Caco-2 (cell line): ENCODE measurements around the gene PLK1. TPM values are rescaled to one million over a fixed set of nuclear protein-coding genes. Genes with fewer than 3 reads are reported as not detected.

Experiments
- BruUV-seq: library from RNA; stranded (reverse); fragments of 400-500 nt; replicated peaks from 2 replicates; lab custom pipeline; 2021; lab: Mats Ljungman, UMichigan
- CTCF ChIA-PET: fragments of 300-600 bp; sonication (Branson Sonifier 250); formaldehyde crosslinking; loops from one replicate; lab custom pipeline; 2022; ENCODE audit warnings: antibody characterized with exemption; lab: Charles Lee
- POLR2A ChIA-PET: fragments of 300-600 bp; sonication (Branson Sonifier 250); formaldehyde crosslinking; loops from one replicate; lab custom pipeline; 2022; ENCODE audit warnings: antibody characterized with exemption; lab: Charles Lee
- DNase-seq, 2 experiments: peaks; one replicate each; pipeline versions ENCODE4 v3.0.0 to v3.0.0-alpha.2; 2020 to 2022
- H3K27me3 ChIP-seq: replicated peaks from 2 replicates; pipeline ENCODE4 v1.6.0; 2011; ENCODE audit warnings: low read length; ENCODE audit not compliant: control insufficient read depth, insufficient read depth
- H3K36me3 ChIP-seq: 2 replicates; pipeline ENCODE4 v1.5.1; 2011; ENCODE audit warnings: low read length; ENCODE audit not compliant: control insufficient read depth, insufficient read depth
- H3K4me1 ChIP-seq: fragments of 250-450 bp; sonication (Bioruptor Pico); 2 replicates; pipeline ENCODE4 v1.5.1; 2020; ENCODE audit warnings: mild to moderate bottlenecking
- H3K4me3 ChIP-seq: 2 replicates; pipeline ENCODE4 v1.5.1; 2011; ENCODE audit warnings: low read depth, mild to moderate bottlenecking, control low read depth, low read length
- H3K9me3 ChIP-seq: fragments of 250-450 bp; sonication (Bioruptor Pico); 2 replicates; pipeline ENCODE4 v1.5.1; 2020; ENCODE audit warnings: mild to moderate bottlenecking, moderate library complexity
- H3K27ac Mint-ChIP-seq: one replicate; pipeline ENCODE4 v1.8.0; 2022; ENCODE audit warnings: mixed read lengths; ENCODE audit not compliant: unreplicated experiment
- H3K27me3 Mint-ChIP-seq: one replicate; pipeline ENCODE4 v1.8.0; 2022; ENCODE audit warnings: mixed read lengths; ENCODE audit not compliant: insufficient read depth, unreplicated experiment
- H3K36me3 Mint-ChIP-seq: one replicate; pipeline ENCODE4 v1.8.0; 2022; ENCODE audit warnings: mild to moderate bottlenecking, mixed read lengths; ENCODE audit not compliant: insufficient read depth, unreplicated experiment
- H3K4me1 Mint-ChIP-seq: one replicate; pipeline ENCODE4 v1.8.0; 2022; ENCODE audit warnings: low read depth, mixed read lengths; ENCODE audit not compliant: unreplicated experiment
- H3K4me3 Mint-ChIP-seq: one replicate; pipeline ENCODE4 v1.8.0; 2022; ENCODE audit warnings: mild to moderate bottlenecking, moderate library complexity, mixed read lengths; ENCODE audit not compliant: unreplicated experiment
- H3K9me3 Mint-ChIP-seq: one replicate; pipeline ENCODE4 v1.8.0; 2022; ENCODE audit warnings: mixed read lengths; ENCODE audit not compliant: unreplicated experiment
- CTCF ChIP-seq, 2 experiments: fragments of 200-600 bp in 1 of 2; IDR thresholded peaks; 1 replicate in 1 of 2; 2 replicates in 1 of 2; pipeline versions ENCODE4 v1.5.1 to v1.8.0; 2011 to 2022; ENCODE audit warnings: antibody characterized with exemption in 1 of 2, control low read depth in 1 of 2, inconsistent platforms in 1 of 2, low read depth in 1 of 2, low read length in 1 of 2, mild to moderate bottlenecking in 1 of 2, moderate library complexity in 1 of 2; ENCODE audit not compliant: insufficient read depth in 1 of 2, severe bottlenecking in 1 of 2, unreplicated experiment in 1 of 2
- intact Hi-C: fragments of 100-400 bp; cut with micrococcal nuclease; formaldehyde crosslinking; loops from one replicate; pipeline ENCODE4 v1.10.0; 2022; ENCODE audit not compliant: unreplicated experiment
- total RNA-seq: library from RNA; stranded (reverse); gene quantifications from 2 replicates; pipeline ENCODE4 v1.2.3, GENCODE V29; 2022

PLK1 gene
- total RNA-seq, 1 experiment from 2014 or later: 114 TPM

DNA sequence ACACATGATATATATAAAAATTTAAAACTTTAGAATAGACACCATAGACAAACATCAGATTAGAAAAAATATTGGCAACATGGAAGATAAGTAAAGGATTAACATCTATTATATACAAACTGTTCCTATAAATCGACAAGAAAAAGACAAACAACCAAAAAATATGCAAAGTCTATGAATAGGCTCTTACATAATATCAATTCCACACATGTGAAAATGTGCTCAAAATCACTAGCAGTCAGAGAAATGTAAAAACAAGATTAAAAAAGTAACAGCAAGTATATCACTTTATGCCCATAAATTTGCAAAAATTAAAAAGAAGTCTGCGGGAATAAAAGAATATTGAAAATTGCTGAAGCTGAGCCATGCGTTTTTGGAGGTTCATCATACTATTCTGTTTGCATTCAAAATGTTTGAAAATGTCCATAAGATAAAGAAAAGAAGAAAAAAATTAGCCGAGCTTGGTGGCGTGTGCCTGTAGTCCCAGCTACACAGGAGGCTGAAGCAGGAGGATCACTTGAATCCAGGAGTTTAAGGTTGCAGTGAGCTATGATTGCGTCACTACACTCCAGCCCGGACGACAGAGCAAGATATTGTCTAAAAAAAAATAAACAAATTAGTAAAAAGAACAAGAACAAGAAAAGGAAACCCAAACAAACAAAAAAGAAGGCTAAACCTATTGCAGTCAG is 45.6 kb downstream of the PLK1 start:
- Mint-ChIP-seq H3K27ac (no peak overlapping the region), H3K9me3 (peaks cover 11% of the 10 kb centered on the region), H3K4me1 (peaks cover 6% of the 10 kb centered on the region), H3K27me3 (no peaks in the 10 kb centered on the region), H3K36me3 (no peaks in the 10 kb centered on the region), H3K4me3 (no peak overlapping the region)
- H3K9me3 ChIP-seq: no peaks in the 10 kb centered on the region
- no peaks in the 10 kb centered on the region for H3K4me1 ChIP-seq
- ChIA-PET POLR2A (interaction anchor here (0.5 kb wide), 1 partner anchor 162 kb away, joined by 3 read pairs; no protein-coding TSS in a partner anchor), CTCF (no interaction called here)
- DNase-seq: no peak
- no peak overlapping the region for H3K4me3 ChIP-seq
- intact Hi-C loops: no loop called here
- no peak for TF ChIP-seq CTCF (IDR thresholded peaks at IDR 0.05; ENCODE audit: insufficient read depth in 1 of 2, low read depth in 1 of 2, low read length in 1 of 2, severe bottlenecking in 1 of 2, unreplicated experiment in 1 of 2)
- no TSS peak for BruUV-seq
- H3K36me3 ChIP-seq: no peaks in the 10 kb centered on the region
- no peaks in the 10 kb centered on the region for H3K27me3 ChIP-seq

DNA sequence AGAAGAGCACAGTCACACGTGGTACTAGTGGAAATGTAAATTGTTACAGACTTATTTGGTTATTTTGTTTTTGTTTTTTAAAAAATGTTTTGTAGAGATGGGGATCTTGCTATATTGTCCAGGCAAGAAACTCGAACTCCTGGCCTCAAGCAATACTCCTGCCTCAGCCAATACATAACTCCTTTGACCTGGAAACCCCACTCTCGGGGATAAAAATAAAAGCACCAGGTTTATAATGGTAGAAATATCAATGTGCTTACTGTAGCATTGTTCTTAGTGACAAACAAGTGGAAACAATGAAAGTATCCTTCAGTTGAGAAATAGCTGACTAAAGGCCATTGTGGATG is 46.1 kb downstream of the PLK1 start:
- Histone ChIP-seq H3K4me1 (no peaks in the 10 kb centered on the region), H3K36me3 (no peaks in the 10 kb centered on the region), H3K4me3 (no peak overlapping the region), H3K9me3 (no peaks in the 10 kb centered on the region), H3K27me3 (no peaks in the 10 kb centered on the region)
- no peak overlapping the region for H3K4me3 Mint-ChIP-seq
- H3K36me3 Mint-ChIP-seq: no peaks in the 10 kb centered on the region
- ChIA-PET POLR2A (no interaction called here), CTCF (no interaction called here)
- H3K27me3 Mint-ChIP-seq: no peaks in the 10 kb centered on the region
- no TSS peak for BruUV-seq
- no peak overlapping the region for H3K27ac Mint-ChIP-seq
- TF ChIP-seq CTCF (IDR thresholded peaks at IDR 0.05; ENCODE audit: insufficient read depth in 1 of 2, low read depth in 1 of 2, low read length in 1 of 2, severe bottlenecking in 1 of 2, unreplicated experiment in 1 of 2): no peak
- intact Hi-C loops: no loop called here
- peaks cover 11% of the 10 kb centered on the region for H3K9me3 Mint-ChIP-seq
- no peak for DNase-seq
- peaks cover 6% of the 10 kb centered on the region for H3K4me1 Mint-ChIP-seq

- Histone ChIP-seq H3K9me3 (no peaks in the 10 kb centered on the region), H3K4me1 (no peaks in the 10 kb centered on the region), H3K27me3 (no peaks in the 10 kb centered on the region), H3K36me3 (no peaks in the 10 kb centered on the region), H3K4me3 (no peak overlapping the region)
- H3K27ac Mint-ChIP-seq: no peak overlapping the region
- BruUV-seq: no TSS peak
- H3K27me3 Mint-ChIP-seq: no peaks in the 10 kb centered on the region
- ChIA-PET POLR2A (no interaction called here), CTCF (no interaction called here)
- no peak for DNase-seq
- H3K4me3 Mint-ChIP-seq: no peak overlapping the region
- TF ChIP-seq CTCF (IDR thresholded peaks at IDR 0.05; ENCODE audit: insufficient read depth in 1 of 2, low read depth in 1 of 2, low read length in 1 of 2, severe bottlenecking in 1 of 2, unreplicated experiment in 1 of 2): no peak
- peaks cover 6% of the 10 kb centered on the region for H3K4me1 Mint-ChIP-seq
- no peaks in the 10 kb centered on the region for H3K36me3 Mint-ChIP-seq
- H3K9me3 Mint-ChIP-seq: peaks cover 11% of the 10 kb centered on the region
- intact Hi-C loops: no loop called here
Observed at GRCh38 chr16:23726710-23727109, 48.0 kb downstream of the PLK1 start.
